ENCODE data around the gene USP24.

USP24 gene

DNA sequence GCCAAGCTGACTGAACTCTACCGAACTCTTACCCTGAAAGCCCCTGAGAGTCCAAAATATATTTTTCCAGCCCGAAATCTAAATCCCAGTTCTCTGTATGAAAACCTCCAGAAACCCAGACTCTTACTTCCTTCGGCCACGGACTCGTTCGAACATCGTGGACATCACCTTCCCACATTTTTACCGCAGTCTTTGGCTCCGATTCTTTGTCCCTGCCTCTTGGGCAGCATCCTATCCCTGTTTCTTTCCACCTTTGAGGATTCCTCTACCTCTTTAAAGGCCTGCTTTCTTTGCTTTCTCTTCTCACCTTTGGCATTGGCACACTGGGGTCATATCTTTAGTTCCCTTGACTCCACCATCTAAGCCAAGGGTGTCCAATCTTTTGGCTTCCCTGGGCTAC is 932 bp upstream of the USP24 start:
- no peak for DNase-seq
- H3K27me3 ChIP-seq (replicated peaks): no peaks in the 10 kb centered on the region
- no peak overlapping the region for H3K27ac ChIP-seq
- TF ChIP-seq, protein P1, sequence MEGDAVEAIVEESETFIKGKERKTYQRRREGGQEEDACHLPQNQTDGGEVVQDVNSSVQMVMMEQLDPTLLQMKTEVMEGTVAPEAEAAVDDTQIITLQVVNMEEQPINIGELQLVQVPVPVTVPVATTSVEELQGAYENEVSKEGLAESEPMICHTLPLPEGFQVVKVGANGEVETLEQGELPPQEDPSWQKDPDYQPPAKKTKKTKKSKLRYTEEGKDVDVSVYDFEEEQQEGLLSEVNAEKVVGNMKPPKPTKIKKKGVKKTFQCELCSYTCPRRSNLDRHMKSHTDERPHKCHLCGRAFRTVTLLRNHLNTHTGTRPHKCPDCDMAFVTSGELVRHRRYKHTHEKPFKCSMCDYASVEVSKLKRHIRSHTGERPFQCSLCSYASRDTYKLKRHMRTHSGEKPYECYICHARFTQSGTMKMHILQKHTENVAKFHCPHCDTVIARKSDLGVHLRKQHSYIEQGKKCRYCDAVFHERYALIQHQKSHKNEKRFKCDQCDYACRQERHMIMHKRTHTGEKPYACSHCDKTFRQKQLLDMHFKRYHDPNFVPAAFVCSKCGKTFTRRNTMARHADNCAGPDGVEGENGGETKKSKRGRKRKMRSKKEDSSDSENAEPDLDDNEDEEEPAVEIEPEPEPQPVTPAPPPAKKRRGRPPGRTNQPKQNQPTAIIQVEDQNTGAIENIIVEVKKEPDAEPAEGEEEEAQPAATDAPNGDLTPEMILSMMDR (IDR thresholded peaks at IDR 0.05; ENCODE audit: low read depth, low read length, missing control alignments): no peak
- in situ Hi-C loops (cut with HindIII; ENCODE audit: low pct_ligation_motif_present, low sequenced_read_pairs): no loop called here
- H3K36me3 ChIP-seq (replicated peaks): no peaks in the 10 kb centered on the region
- peak overlapping the region; percentile 80 for H3K4me3 ChIP-seq (ENCODE audit: low read depth, low read length)

DNA sequence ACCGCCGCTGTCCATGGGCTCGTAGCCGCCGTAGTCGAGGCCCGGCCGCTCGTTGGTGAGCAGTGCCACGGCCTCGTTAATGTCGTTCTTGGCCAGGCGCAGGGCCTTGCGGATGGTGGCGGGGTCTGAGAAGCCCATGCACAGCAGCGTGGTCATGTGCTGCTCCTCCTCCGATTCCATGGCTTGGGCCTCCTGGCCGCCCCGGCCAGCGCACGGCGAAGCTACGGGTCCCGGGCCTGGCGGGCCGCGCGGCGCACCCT is 300 bp downstream of the USP24 start:
- no peaks in the 10 kb centered on the region for H3K27me3 ChIP-seq (replicated peaks)

DNA sequence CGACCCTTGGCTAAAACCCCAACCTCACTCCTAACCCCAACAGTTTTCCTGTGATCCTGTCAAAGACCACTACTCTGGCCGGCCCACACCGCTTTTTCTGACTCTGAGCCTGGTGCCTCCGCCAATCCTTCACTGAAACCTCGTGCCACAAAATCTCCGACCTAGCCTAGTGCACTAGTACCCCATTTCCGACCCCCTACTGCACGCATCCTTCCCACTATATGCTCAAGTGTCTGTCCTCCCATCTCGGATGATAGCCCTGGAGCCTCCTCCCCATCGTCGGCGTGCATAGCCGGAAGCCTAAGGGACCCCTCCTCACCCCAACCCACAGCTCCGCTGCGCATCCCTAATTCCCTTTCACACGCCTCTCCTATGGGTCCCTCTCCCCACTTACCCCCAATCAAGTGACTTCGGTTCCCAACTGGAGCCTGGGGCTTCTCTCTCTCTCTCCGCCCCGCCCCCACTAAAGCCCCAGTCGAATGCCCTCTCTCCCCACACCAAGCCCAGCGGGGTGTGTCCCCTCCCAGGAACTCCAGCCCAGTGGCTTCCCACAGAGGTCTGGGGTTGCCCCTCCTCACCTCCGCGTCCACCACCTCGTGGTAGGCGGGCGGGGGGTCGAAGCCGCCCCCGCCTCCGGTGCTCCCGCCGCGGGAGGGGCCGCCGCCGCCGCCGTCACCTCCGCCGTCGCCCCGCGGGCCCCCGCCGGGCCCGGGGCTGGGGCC is 791 bp downstream of the USP24 start:
- DNase-seq: no peak
- in situ Hi-C loops (cut with HindIII; ENCODE audit: low pct_ligation_motif_present, low sequenced_read_pairs): no loop called here
- H3K27ac ChIP-seq: peak overlapping the region; percentile 58
- TF ChIP-seq, protein P1 (IDR thresholded peaks at IDR 0.05; ENCODE audit: low read depth, low read length, missing control alignments): no peak
- no peaks in the 10 kb centered on the region for H3K36me3 ChIP-seq (replicated peaks)
- H3K27me3 ChIP-seq (replicated peaks): no peaks in the 10 kb centered on the region
- peak overlapping the region; percentile 80 for H3K4me3 ChIP-seq (ENCODE audit: low read depth, low read length)

More for the DNA sequence above, 300 bp downstream of the USP24 start:
- in situ Hi-C loops (cut with HindIII; ENCODE audit: low pct_ligation_motif_present, low sequenced_read_pairs): no loop called here
- TF ChIP-seq, protein P1 (IDR thresholded peaks at IDR 0.05; ENCODE audit: low read depth, low read length, missing control alignments): no peak
- peak overlapping the region; percentile 58 for H3K27ac ChIP-seq
- no peaks in the 10 kb centered on the region for H3K36me3 ChIP-seq (replicated peaks)
- peak; percentile 20 for DNase-seq
- peak overlapping the region; percentile 80 for H3K4me3 ChIP-seq (ENCODE audit: low read depth, low read length)

DNA sequence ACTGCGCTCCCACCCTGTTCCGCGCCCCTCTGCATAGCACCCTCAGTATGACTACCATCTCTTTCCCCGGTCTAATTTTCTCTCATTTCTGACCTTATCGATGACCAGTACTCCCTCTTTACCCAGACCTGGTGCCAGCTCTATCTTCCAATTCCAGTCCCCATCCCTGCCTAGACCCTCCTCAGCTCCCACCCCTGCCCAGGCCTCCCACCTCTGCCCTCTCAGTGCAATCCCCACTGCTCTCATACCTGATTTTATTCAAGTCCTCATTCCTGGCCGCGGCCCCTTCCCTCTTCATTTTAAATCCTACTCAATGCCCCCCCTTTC is 1.3 kb downstream of the USP24 start:
- no peaks in the 10 kb centered on the region for H3K27me3 ChIP-seq (replicated peaks)
- TF ChIP-seq, protein P1 (IDR thresholded peaks at IDR 0.05; ENCODE audit: low read depth, low read length, missing control alignments): no peak
- H3K27ac ChIP-seq: no peak overlapping the region
- no peak for DNase-seq
- H3K36me3 ChIP-seq (replicated peaks): no peaks in the 10 kb centered on the region
- in situ Hi-C loops (cut with HindIII; ENCODE audit: low pct_ligation_motif_present, low sequenced_read_pairs): no loop called here
- H3K4me3 ChIP-seq (ENCODE audit: low read depth, low read length): peak overlapping the region; percentile 80

DNA sequence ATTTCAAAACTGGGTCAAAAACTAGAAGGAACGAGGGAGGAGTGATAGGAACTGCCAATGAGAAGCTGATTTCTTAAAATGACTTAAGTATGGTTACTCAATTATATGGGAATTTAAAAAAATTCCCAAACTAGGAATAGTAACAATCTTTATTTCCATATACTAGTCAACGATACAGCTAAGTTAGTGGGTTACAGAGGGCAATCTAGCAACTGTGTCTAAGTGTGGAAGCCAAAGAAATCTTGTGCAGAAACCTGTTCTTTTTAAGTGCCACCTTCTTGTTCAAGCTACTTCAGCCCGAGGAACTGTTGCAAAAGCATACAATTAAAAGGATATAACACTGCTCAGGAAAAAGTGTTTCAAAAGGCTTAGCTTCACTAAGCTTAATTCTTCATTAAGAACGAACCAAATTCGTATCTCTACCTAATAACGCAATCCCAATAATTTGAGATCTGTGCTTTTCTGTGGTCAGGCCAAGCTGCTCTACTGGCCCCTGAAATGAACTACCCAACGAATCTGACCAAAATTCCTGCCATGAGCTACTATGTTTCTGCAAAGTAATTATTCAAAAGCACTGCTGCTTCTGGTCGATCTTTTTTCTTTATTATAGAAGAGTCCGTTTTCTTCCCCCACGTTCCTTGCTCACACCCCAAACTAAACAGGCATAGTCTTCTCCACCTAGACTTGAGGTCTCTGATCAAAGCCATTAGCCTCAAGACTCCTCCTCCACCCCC is 1.8 kb downstream of the USP24 start:
- in situ Hi-C loops (cut with HindIII; ENCODE audit: low pct_ligation_motif_present, low sequenced_read_pairs): no loop called here
- Histone ChIP-seq H3K27ac (no peak overlapping the region), H3K27me3 (replicated peaks) (no peaks in the 10 kb centered on the region), H3K36me3 (replicated peaks) (no peaks in the 10 kb centered on the region), H3K4me3 (ENCODE audit: low read depth, low read length) (peak overlapping the region; percentile 80)
- TF ChIP-seq, protein P1 (IDR thresholded peaks at IDR 0.05; ENCODE audit: low read depth, low read length, missing control alignments): no peak
- no peak for DNase-seq

All from brain microvascular endothelial cell (primary cell).